Regular cardiac myocyte (primary cell): ENCODE data around the gene UGT2B10. TPM values are rescaled to one million over a fixed set of nuclear protein-coding genes. Genes with fewer than 3 reads are reported as not detected.

ENCODE experiments used
- total RNA-seq: library from RNA; depleted of rRNA; stranded (reverse); fragments of >200 nt; gene quantifications from 2 replicates; pipeline ENCODE4 v1.2.3, GENCODE V29; 2014

The UGT2B10 gene
- total RNA-seq = not detected in 2 replicates

GRCh38 chr4:68815617-68816409, at the start of gene UGT2B10:
TSS of gene UGT2B10 (plus strand) at chr4:68815994. CDS start at chr4:68816020, 26 bp downstream.

Other genes starting within 250 kb of the UGT2B10 start
- not detected in 2 replicates for gene UGT2B17, start 239.7 kb upstream of the UGT2B10 start, total RNA-seq
- gene UGT2B15, start 145.3 kb upstream of the UGT2B10 start, total RNA-seq = not detected in 2 replicates
- under 0.01 and 0.28 TPM in 2 replicates for gene UGT2A3, start 135.8 kb downstream of the UGT2B10 start, total RNA-seq